Measurements from ENCODE around the gene CCDC51. TPM values are rescaled to one million over a fixed set of nuclear protein-coding genes. Genes with fewer than 3 reads are reported as not detected.

The CCDC51 gene
- total and polyA plus RNA-seq, 9 of the 15 experiments (the other 6 are each of a cell fraction or from before 2014, with no cell fraction given) = 6.5 to 18.6 (median 15.7) TPM

GRCh38 chr3:48472923-48473616 is 33.2 kb upstream of the CCDC51 start (continued):
- TF ChIP-seq PHF8 (IDR thresholded peaks at IDR 0.05; ENCODE audit: borderline replicate concordance, low read length) (peak; percentile 77), ARID3B (CRISPR knock-in tag; IDR thresholded peaks at IDR 0.05; ENCODE audit: borderline replicate concordance) (no peak), SMARCA4 (IDR thresholded peaks at IDR 0.05) (peak; percentile 45), SUPT5H (IDR thresholded peaks at IDR 0.05) (peak; percentile 81), NRF1 (conservative IDR thresholded peaks at IDR 0.05 in 1 of 2, IDR thresholded peaks at IDR 0.05 in 1 of 2) (peak; percentile 17 to 29; a peak in 3 of 4 replicates), GATAD2B (IDR thresholded peaks at IDR 0.05; ENCODE audit: borderline replicate concordance) (no peak), ZNF764 (CRISPR knock-in tag; IDR thresholded peaks at IDR 0.05; ENCODE audit: low read depth) (no peak), SP2 (IDR thresholded peaks at IDR 0.05; ENCODE audit: extremely low read depth, low read depth, low read length, poor library complexity, severe bottlenecking) (no peak), HDGF (IDR thresholded peaks at IDR 0.05) (peak; percentile 67; the same call in 1 of the 2 replicates), TBP (optimal IDR thresholded peaks at IDR 0.05; ENCODE audit: low read depth, low read length) (peak; percentile 76), ZNF511 (CRISPR knock-in tag; IDR thresholded peaks at IDR 0.05) (peak; percentile 66; the same call in 1 of the 2 replicates), ZNF696 (CRISPR knock-in tag; conservative IDR thresholded peaks at IDR 0.05) (no peak), MLX (CRISPR knock-in tag; conservative IDR thresholded peaks at IDR 0.05) (no peak), RAD21 (CRISPR knock-in tag; conservative IDR thresholded peaks at IDR 0.05 in 1 of 2, IDR thresholded peaks at IDR 0.05 in 1 of 2) (peak in 1 of 2 experiments; percentile 22; a peak in 1 of 4 replicates), VEZF1 (CRISPR knock-in tag; IDR thresholded peaks at IDR 0.05) (peak; percentile 89), ZFX (CRISPR knock-in tag; IDR thresholded peaks at IDR 0.05) (peak; percentile 88), KHSRP (IDR thresholded peaks at IDR 0.05) (0 out of 2 replicates have a peak, but pooled peaks have one; percentile 14), ZNF707 (CRISPR knock-in tag; conservative IDR thresholded peaks at IDR 0.05) (no peak), ATF2 (CRISPR knock-in tag; IDR thresholded peaks at IDR 0.05) (peak; percentile 72; the same call in 1 of the 2 replicates), TEAD2 (tag; IDR thresholded peaks at IDR 0.05) (no peak), FOXJ3 (CRISPR knock-in tag; IDR thresholded peaks at IDR 0.05) (no peak)

Measured in K562 (cell line).